Measurements from ENCODE around the gene HAO1. TPM values are rescaled to one million over a fixed set of nuclear protein-coding genes. Genes with fewer than 3 reads are reported as not detected.

HAO1 gene
- polyA plus RNA-seq, 1 donor (not counting 4 experiments of a cell fraction or from before 2014, with no cell fraction given) = not detected

- no peaks in the 10 kb centered on the region for H3K79me2 ChIP-seq (ENCODE audit: control insufficient read depth, insufficient read depth, low read length)
- H3K9me1 ChIP-seq (ENCODE audit: control insufficient read depth, extremely low read depth, insufficient read depth, low read length) = no peaks in the 10 kb centered on the region
- H3K4me3 ChIP-seq (ENCODE audit: control insufficient read depth in 2 of 3, extremely low read depth in 1 of 3, insufficient read depth in 2 of 3, low read depth in 1 of 3, low read length in 3 of 3) = no peak overlapping the region
- no peaks in the 10 kb centered on the region for H3K27me3 ChIP-seq (ENCODE audit: control insufficient read depth, extremely low read depth, insufficient read depth, low read length)
- H3K27ac ChIP-seq (ENCODE audit: control insufficient read depth, insufficient read depth, low read length) = no peak overlapping the region
- DNase-seq (ENCODE audit: low read depth, low spot score) = no peak
- H3K36me3 ChIP-seq (ENCODE audit: control insufficient read depth in 2 of 2, extremely low read depth in 1 of 2, insufficient read depth in 2 of 2, low read length in 2 of 2) = no peaks in the 10 kb centered on the region
- TF ChIP-seq CTCF (optimal IDR thresholded peaks at IDR 0.05 in 1 of 3, IDR thresholded peaks at IDR 0.05 in 1 of 3, conservative IDR thresholded peaks at IDR 0.05 in 1 of 3; ENCODE audit: extremely low read depth in 1 of 3, insufficient read depth in 2 of 3, low read length in 3 of 3) (no peak), EZH2 (IDR thresholded peaks at IDR 0.05; ENCODE audit: low read length) (no peak)
- H3K4me2 ChIP-seq (ENCODE audit: control insufficient read depth, extremely low read depth, insufficient read depth, low read depth, low read length) = no peak overlapping the region
- H3K4me1 ChIP-seq (ENCODE audit: control insufficient read depth, extremely low read depth, insufficient read depth, low read length) = peaks cover 4% of the 10 kb centered on the region
- FAIRE-seq = peak; percentile 26
- H3K9me3 ChIP-seq (ENCODE audit: control insufficient read depth, low read depth, low read length) = no peaks in the 10 kb centered on the region
- peak overlapping the region; percentile 8 for H2AFZ ChIP-seq (ENCODE audit: control insufficient read depth, low read length)
- no peaks in the 10 kb centered on the region for H4K20me1 ChIP-seq (ENCODE audit: control insufficient read depth, extremely low read depth, insufficient read depth, low read length)
- no peak overlapping the region for H3K9ac ChIP-seq (ENCODE audit: control insufficient read depth, extremely low read depth, insufficient read depth, low read length)
- dilution Hi-C loops (cut with MboI; ENCODE audit: extremely low pct_ligation_motif_present, low sequenced_read_pairs) = no loop called here
Measured at GRCh38 chr20:7967199-7967844, 27.1 kb upstream of the HAO1 start.

- dilution Hi-C loops (cut with MboI; ENCODE audit: extremely low pct_ligation_motif_present, low sequenced_read_pairs) = no loop called here
- no peak overlapping the region for H3K4me2 ChIP-seq (ENCODE audit: control insufficient read depth, extremely low read depth, insufficient read depth, low read depth, low read length)
- H3K9ac ChIP-seq (ENCODE audit: control insufficient read depth, extremely low read depth, insufficient read depth, low read length) = no peak overlapping the region
- H3K79me2 ChIP-seq (ENCODE audit: control insufficient read depth, insufficient read depth, low read length) = no peaks in the 10 kb centered on the region
- FAIRE-seq (no peak), DNase-seq (ENCODE audit: low read depth, low spot score) (no peak)
- H3K4me3 ChIP-seq (ENCODE audit: control insufficient read depth in 2 of 3, extremely low read depth in 1 of 3, insufficient read depth in 2 of 3, low read depth in 1 of 3, low read length in 3 of 3) = no peak overlapping the region
- no peak overlapping the region for H2AFZ ChIP-seq (ENCODE audit: control insufficient read depth, low read length)
- no peaks in the 10 kb centered on the region for H3K36me3 ChIP-seq (ENCODE audit: control insufficient read depth in 2 of 2, extremely low read depth in 1 of 2, insufficient read depth in 2 of 2, low read length in 2 of 2)
- no peaks in the 10 kb centered on the region for H3K9me1 ChIP-seq (ENCODE audit: control insufficient read depth, extremely low read depth, insufficient read depth, low read length)
- H4K20me1 ChIP-seq (ENCODE audit: control insufficient read depth, extremely low read depth, insufficient read depth, low read length) = no peaks in the 10 kb centered on the region
- TF ChIP-seq CTCF (optimal IDR thresholded peaks at IDR 0.05 in 1 of 3, IDR thresholded peaks at IDR 0.05 in 1 of 3, conservative IDR thresholded peaks at IDR 0.05 in 1 of 3; ENCODE audit: extremely low read depth in 1 of 3, insufficient read depth in 2 of 3, low read length in 3 of 3) (no peak), EZH2 (IDR thresholded peaks at IDR 0.05; ENCODE audit: low read length) (no peak)
- H3K27me3 ChIP-seq (ENCODE audit: control insufficient read depth, extremely low read depth, insufficient read depth, low read length) = no peaks in the 10 kb centered on the region
- H3K27ac ChIP-seq (ENCODE audit: control insufficient read depth, insufficient read depth, low read length) = no peak overlapping the region
- peaks cover 4% of the 10 kb centered on the region for H3K4me1 ChIP-seq (ENCODE audit: control insufficient read depth, extremely low read depth, insufficient read depth, low read length)
- no peaks in the 10 kb centered on the region for H3K9me3 ChIP-seq (ENCODE audit: control insufficient read depth, low read depth, low read length)
Measured at GRCh38 chr20:7966176-7966575, 25.9 kb upstream of the HAO1 start.
